ENCODE data around the gene TECPR2. TPM values are rescaled to one million over a fixed set of nuclear protein-coding genes. Genes with fewer than 3 reads are reported as not detected.

The TECPR2 gene
- total and polyA plus RNA-seq, 2 of the 13 experiments (the other 11 are each of a cell fraction or from before 2014, with no cell fraction given) = 3.5 to 5.7 TPM

GRCh38 chr14:102545461-102546265 is 182.9 kb downstream of the TECPR2 start (continued):
- TF ChIP-seq NFAT5 (CRISPR knock-in tag; IDR thresholded peaks at IDR 0.05) (no peak), HIC2 (CRISPR knock-in tag; IDR thresholded peaks at IDR 0.05; ENCODE audit: low read depth) (0 out of 2 replicates have a peak, but pooled peaks have one; percentile 10), ZNF672 (CRISPR knock-in tag; IDR thresholded peaks at IDR 0.05) (no peak), ZNF431 (CRISPR knock-in tag; IDR thresholded peaks at IDR 0.05; ENCODE audit: borderline replicate concordance, low read depth) (0 out of 2 replicates have a peak, but pooled peaks have one; percentile 35), POGK (CRISPR knock-in tag; conservative IDR thresholded peaks at IDR 0.05) (peak; percentile 70; the same call in 1 of the 2 replicates), PTBP1 (IDR thresholded peaks at IDR 0.05; ENCODE audit: low read depth, low read length, poor library complexity, severe bottlenecking) (no peak), ZNF430 (CRISPR knock-in tag; IDR thresholded peaks at IDR 0.05) (no peak), HDAC2 (CRISPR knock-in tag; IDR thresholded peaks at IDR 0.05) (peak; percentile 46; the same call in 1 of the 2 replicates), SRF (IDR thresholded peaks at IDR 0.05; ENCODE audit: low read depth, low read length) (no peak), RFXAP (CRISPR knock-in tag; IDR thresholded peaks at IDR 0.05; ENCODE audit: borderline replicate concordance) (peak; percentile 47; the same call in 1 of the 2 replicates), CREB1 (IDR thresholded peaks at IDR 0.05) (no peak), CREB1 (CRISPR knock-in tag; IDR thresholded peaks at IDR 0.05) (no peak; the same call in 1 of the 2 replicates), ELK4 (CRISPR knock-in tag; IDR thresholded peaks at IDR 0.05; ENCODE audit: borderline replicate concordance) (no peak), SMYD3 (CRISPR knock-in tag; IDR thresholded peaks at IDR 0.05) (0 out of 2 replicates have a peak, but pooled peaks have one; percentile 17), TARDBP (CRISPR knock-in tag; IDR thresholded peaks at IDR 0.05) (0 out of 2 replicates have a peak, but pooled peaks have one; percentile 12)
